GM21526 (cell line): ENCODE results near the gene MYO1G.

ENCODE experiments used
- ATAC-seq: cut with Tn5 transposase; IDR thresholded peaks from one replicate; pipeline ENCODE4 v1.9.1; 2021; ENCODE audit warnings: moderate library complexity; ENCODE audit not compliant: unreplicated experiment, low FRiP score

MYO1G gene

DNA sequence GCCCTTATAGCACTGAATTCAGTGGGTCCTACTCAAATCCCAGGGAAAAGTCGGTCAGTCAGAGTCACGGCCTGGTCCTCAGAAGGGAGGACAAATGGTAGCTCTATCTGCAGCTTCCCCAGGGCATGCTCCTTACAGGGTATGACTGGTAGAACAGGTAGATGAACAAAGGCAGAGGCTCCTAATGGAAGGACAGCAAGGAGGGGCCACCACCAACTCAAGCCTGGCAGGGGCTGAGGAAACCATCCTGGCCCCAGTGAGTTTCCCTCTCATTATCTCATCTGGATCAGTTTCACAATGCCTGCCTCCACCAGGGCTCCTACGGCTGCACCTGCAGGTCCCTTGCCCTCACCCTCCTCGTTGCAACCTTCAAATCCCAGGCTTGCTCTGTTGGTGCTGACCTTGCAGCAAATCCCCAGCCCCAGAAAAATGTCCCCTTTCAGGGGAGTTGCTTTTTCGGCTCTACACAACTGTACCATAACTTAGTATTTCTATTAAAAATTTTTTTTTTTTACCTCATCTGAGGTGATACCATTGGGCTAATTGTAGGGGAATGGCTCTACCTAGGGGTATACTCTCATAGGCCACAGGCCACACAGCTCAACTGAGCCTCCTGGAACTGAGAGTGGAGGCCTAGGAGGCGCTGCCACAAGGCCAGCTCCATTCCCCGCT is 2.4 kb upstream of the MYO1G start:
- no peak for ATAC-seq

- ATAC-seq: no peak
Observed at GRCh38 chr7:44980393-44981034, 1.7 kb upstream of the MYO1G start.

DNA sequence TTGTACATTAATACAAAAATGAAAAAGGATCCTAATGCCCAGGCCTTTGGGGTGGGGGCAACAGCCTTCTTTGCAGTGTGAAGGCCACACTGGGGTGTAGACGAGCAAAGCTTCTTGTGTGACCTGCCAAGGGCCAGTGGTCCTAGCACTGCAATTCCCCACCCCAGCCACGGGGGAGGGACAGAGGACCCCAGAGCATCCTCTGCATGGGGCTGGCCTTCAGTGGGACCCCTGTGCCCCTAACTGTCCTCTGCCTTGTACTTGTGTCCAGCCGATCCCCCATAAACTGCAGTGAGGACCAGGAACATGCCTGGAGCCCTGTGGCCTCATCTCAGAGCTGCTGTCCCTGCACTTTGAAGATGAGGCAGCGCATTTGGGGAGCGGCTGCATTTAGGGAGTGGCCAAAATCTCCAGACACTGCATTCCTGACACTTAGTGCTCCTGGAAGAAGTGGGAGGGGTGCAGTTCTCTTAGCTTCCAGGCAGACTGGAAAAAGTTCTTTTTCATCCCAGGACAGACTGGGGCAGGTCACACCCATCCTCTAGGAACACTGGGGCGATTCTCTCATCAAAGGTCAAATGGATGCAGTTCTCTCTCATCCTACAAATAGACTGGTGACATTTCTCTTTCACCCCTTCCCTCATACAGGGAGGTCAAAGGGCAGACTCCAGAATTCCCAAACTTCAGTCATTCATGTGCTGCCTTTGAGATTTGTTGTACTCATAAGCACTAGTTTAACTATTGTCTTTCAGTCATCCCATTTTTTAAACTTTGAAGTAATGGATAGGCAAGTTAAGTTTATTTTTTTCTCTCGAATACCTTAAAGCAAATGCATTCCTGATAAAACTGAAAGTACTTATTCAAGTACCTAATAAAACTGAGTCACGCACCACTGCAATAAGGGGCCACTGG is 922 bp upstream of the MYO1G start:
- no peak for ATAC-seq

DNA sequence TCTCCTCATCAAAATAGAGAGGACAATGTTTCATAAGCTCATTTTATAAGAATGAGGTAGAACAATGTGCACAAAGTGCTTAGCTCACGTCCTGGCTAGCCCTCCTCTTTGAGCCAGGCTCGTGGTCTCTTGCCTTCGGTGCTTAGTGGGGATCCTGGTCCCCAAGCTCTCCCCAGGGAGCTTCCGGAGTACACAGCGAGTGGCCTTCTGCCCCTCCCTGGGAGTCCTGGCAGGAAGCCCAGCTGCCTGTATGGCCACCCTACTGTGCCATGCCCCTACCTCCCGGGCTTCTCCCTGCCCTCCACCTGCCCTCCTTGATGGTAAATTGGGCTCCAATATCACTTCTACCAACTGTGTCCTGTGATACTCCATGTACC is 868 bp downstream of the MYO1G start:
- ATAC-seq: no peak

GRCh38 chr7:44977304-44977958 is 1.4 kb downstream of the MYO1G start:
- no peak for ATAC-seq

- ATAC-seq: no peak
Observed at GRCh38 chr7:44976746-44977196, 2.0 kb downstream of the MYO1G start.

DNA sequence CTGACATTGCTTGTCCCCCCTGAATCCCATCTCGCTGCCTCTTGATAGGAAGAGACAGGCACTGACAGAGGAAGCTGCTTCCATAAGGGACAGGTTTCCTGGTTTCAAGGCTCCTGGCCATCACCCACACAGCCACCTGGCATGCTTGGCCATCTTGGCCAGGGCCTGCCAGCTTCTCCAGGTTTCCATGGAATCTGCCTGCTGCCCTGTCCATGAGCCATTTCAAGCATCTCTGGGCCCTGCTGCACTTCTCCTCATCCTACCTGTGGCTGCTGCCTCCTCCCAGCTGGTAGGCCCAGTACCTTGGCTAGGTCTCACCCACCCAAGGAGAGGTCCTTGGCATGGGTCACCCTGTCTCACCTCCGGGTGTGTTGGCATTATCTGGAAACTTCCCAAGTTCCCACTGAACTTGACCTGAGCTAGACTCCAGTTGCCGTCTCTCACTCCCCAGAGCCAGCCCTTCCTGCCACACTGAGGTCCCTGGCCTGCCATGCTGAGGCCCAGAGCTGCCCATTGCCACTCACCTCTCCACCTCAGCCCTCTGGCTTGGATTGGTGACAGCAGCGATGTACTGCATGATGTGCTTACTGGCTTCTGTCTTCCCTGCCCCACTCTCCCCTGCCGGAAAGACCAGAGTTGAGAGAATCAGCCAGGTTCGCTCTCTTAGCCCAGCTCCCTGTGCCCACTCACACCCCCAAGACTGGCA is 2.6 kb downstream of the MYO1G start:
- no peak for ATAC-seq

GRCh38 chr7:44975331-44976039 is 3.3 kb downstream of the MYO1G start:
- ATAC-seq: no peak

GRCh38 chr7:44974549-44974948 is 4.3 kb downstream of the MYO1G start:
- no peak for ATAC-seq

DNA sequence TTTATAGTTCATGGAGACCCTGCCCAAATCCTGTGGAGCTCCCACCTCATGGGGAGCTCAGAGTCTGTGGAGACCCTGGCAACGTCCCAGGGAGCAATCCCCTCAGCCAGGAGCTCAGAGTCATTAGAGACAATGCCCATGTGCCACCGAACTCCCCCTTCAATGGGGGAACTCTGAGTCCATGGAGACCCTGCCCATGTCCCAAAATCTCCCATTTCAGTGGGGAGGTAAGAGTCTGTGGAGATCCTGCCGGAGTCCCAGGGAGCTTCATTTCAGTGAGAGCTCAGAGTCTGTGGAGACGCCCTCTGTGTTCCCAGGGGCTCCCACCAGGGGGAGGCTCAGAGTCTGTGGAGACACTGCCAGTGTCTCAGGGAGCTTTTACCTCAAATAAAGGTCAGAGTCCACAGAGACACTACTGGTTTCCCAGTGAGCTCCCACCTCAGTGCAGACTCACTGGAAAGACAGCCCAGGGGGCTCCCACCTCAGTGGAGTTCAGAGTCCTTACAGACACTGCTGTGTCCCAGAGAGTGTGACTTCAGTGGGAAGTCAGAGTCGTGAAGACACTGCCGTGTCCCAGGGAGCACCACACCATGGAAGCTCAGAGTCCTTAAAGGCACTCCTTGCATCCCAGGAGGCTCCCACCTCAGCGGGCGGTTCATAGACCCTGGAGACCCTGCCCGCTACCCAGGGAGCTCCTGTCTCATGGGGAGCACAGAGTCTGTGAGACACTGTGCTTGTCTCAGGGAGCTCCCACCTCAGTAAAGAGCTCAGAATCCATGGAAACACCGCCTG is 5.0 kb downstream of the MYO1G start:
- ATAC-seq: no peak

DNA sequence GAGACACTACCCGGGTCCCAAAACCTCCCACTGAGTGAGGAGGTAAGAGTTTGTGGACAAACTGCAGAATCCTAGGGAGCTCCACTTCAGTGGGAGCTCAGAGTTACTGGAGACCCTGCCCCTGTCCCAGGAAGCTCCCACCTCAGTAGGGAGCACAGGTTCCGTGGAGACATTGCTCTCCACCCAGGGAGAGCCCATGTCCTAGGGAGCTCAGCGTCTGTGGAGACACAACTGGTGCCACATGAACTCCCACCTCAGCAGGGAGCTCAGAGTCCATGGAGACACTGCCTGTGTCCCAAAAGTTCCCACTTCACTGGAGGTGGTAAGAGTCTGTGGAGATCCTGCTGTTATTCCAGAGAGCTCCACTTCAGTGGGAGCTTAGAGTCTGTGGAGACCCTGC is 6.3 kb downstream of the MYO1G start:
- ATAC-seq: no peak

GRCh38 chr7:44971902-44972441 is 6.8 kb downstream of the MYO1G start:
- ATAC-seq: no peak

DNA sequence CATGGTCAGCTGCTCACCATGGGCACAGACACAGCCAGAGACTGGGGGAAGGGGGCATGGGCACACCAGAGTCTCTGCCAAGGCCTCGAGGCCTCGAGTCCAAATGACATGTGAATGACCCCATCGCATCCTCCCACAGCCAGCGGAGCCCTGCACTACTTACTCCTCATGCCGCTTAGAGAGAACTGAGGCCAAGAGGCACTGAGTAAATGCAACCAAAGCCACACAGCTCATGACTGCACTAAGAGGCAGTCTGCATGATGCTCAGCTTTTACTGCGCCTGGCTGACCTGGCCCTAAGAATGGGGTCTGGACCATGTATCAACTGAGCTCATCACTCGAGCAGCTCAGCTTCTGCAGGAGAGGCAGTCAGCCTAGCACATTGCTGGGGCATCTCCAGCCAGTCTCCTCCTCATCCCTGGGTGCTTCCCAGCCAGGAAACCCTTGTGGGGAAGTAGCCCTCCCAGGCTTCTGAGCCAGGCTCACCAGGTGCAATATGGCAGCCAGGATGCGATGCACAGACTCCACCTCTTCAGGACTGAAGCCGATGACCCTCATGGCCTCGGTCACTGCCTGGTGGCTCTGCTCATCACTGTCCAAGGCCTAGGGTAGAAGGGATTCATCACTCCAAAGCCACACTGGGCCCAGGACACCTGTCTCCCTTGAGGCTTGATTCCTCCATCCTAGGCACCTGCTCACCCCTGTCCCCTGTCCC is 7.5 kb downstream of the MYO1G start:
- no peak for ATAC-seq

DNA sequence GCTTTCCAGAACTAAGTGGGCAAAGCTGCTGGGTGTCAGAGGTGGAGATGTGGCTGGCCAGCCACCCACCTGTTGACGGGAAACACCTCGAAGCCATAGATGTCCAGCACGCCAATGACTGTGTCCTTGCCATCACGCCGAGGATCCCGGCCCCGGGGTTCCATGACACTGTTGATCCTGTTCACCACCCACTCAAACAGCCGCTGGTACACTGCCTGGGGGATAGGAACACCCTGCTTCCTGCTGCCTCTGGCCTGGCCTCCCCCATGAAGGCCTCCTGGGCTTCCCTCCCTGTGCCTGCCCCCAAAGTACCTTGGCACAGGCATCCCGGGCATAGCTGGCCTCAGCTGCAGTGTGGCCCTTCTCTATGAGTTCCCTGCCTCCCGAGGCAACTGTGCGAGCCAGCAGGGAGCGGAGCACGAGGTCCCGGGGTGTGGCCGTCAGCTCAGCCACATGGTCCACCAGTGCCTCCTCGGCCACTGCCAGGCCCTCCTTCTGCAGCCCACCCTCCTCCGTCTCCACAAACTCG is 8.2 kb downstream of the MYO1G start:
- no peak for ATAC-seq

DNA sequence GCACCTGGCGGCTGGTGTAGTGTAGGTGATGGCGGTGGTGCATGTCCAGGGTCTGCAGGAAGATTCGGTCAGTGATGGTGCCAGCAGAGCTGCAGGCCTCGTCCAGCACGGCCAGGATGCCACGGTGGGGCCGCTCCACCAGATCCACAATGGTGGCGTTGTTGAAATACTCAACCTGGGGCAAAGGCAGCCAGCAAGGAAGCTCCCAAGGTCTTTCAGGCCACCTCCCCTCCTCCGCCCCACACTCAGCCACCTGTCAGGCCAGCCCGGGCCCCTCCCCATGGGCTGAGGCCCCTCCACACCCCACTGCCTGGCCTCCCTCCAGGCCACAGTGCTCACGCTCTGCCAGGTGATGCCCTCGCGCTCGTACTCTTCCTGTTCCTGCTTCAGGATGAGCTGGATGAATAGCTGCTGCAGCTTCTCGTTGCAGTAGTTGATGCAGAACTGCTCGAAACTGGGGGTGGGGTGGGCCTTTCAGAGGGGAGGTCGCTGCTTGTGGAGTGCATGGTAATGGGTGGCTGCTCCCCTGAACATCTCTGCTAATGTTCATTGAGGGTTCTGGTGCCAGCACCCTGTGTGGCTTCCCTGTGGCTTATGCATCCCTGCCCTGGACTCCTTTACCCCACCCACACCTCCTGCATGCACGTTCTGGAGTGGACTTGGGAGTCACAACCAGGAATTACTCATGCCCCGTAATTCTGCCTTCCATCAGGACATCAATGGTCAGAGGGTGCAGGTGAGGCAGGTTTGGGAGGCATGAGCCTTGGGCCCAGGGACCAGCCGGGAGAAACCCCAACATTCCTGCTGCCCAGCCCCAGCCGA is 8.9 kb downstream of the MYO1G start:
- no peak for ATAC-seq

DNA sequence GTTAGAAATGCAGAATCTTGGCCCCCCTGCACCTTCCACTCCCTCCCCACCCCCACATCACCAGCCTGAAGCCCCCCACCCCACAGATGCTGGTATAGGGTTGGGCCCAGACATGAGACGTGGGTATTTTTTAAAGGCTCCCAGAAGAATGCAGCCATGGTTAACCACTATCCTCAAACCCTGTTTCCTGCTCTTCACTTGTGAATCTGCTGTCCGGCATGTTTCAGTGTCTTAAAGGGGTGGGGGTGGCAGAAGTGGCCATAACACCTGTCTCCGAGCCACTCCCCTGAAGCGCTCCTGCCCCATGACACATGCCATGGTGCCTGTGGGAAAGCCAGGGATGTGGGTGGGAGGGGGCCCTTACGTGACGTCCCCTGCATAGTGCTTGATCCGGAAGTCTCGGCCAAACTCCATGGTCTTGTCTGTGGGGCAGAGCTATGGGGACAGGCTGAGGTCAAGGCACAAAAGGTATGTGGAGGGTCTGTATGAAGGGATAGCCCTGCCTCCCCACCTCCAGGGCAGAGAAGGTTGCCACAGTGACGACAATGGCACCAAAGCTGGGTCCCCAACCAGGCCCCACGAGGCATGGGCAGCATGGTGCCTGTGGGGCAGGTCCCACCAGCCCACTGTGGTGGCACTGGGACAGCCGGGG is 9.6 kb downstream of the MYO1G start:
- ATAC-seq: no peak
